Embryonic facial prominence (tissue), 1 donor: ENCODE results near the gene MARCHF6.
"Not testable (repeated sequence)": the region's sequence is repeated elsewhere in the genome, so short reads cannot be mapped to it uniquely, and the experiment has no call there.

Source experiments
- DNase-seq: peaks from one replicate; pipeline ENCODE4 v3.0.0-alpha.2; 2016; ENCODE audit errors: extremely low spot score

Gene MARCHF6

GRCh38 chr5:10324518-10325370 lies 28.8 kb upstream of the MARCHF6 start:
- DNase-seq = no peak

GRCh38 chr5:10328323-10328722 lies 25.2 kb upstream of the MARCHF6 start:
- no peak for DNase-seq

GRCh38 chr5:10329446-10329819 lies 24.1 kb upstream of the MARCHF6 start:
- DNase-seq = no peak

GRCh38 chr5:10329820-10330481 lies 23.5 kb upstream of the MARCHF6 start:
- no peak for DNase-seq

- no peak for DNase-seq
Observed at GRCh38 chr5:10330511-10331230, 22.8 kb upstream of the MARCHF6 start.

GRCh38 chr5:10331341-10331796 lies 22.1 kb upstream of the MARCHF6 start:
- DNase-seq = peak; percentile 74

GRCh38 chr5:10332301-10332700 lies 21.2 kb upstream of the MARCHF6 start:
- DNase-seq = no peak

GRCh38 chr5:10333154-10334006 lies 20.1 kb upstream of the MARCHF6 start:
- no peak for DNase-seq

- DNase-seq = no peak
Observed at GRCh38 chr5:10334831-10335230, 18.7 kb upstream of the MARCHF6 start.

- DNase-seq = no peak
Observed at GRCh38 chr5:10335711-10336470, 17.6 kb upstream of the MARCHF6 start.

- no peak for DNase-seq
Observed at GRCh38 chr5:10337107-10337506, 16.4 kb upstream of the MARCHF6 start.

- DNase-seq = no peak
Observed at GRCh38 chr5:10337986-10338385, 15.5 kb upstream of the MARCHF6 start.

GRCh38 chr5:10338686-10339057 lies 14.8 kb upstream of the MARCHF6 start:
- DNase-seq = no peak

GRCh38 chr5:10339058-10339811 lies 14.3 kb upstream of the MARCHF6 start:
- no peak for DNase-seq

- DNase-seq = no peak
Observed at GRCh38 chr5:10339958-10340357, 13.5 kb upstream of the MARCHF6 start.

- DNase-seq = no peak
Observed at GRCh38 chr5:10343486-10343885, 10.0 kb upstream of the MARCHF6 start.

- DNase-seq = not testable (repeated sequence)
Observed at GRCh38 chr5:10344461-10345106, 8.9 kb upstream of the MARCHF6 start.

- no peak for DNase-seq
Observed at GRCh38 chr5:10348258-10348657, 5.2 kb upstream of the MARCHF6 start.

- DNase-seq = no peak
Observed at GRCh38 chr5:10351199-10351905, 2.1 kb upstream of the MARCHF6 start.
